HepG2 (cell line): ENCODE data around the gene NRSN2. TPM values are rescaled to one million over a fixed set of nuclear protein-coding genes. Genes with fewer than 3 reads are reported as not detected.

Source experiments
- EP300 ChIP-seq, 3 experiments: sonication (generic) in 1 of 3; formaldehyde crosslinking in 1 of 3; IDR thresholded peaks; 2 replicates each; pipeline versions ENCODE4 v1.5.1 to v1.6.1; 2011 to 2020; ENCODE audit warnings: low read depth in 2 of 3, low read length in 2 of 3, borderline replicate concordance in 1 of 3, improper control_type of control experiment in 1 of 3, mild to moderate bottlenecking in 1 of 3, missing genetic modification reagents in 1 of 3, moderate library complexity in 1 of 3
- HNRNPLL ChIP-seq: fragments of 200-400 bp; formaldehyde crosslinking; IDR thresholded peaks from 2 replicates; pipeline ENCODE4 v1.6.1; 2017; ENCODE audit warnings: mild to moderate bottlenecking, low read depth, low read length; ENCODE audit not compliant: poor library complexity, severe bottlenecking
- KDM4B ChIP-seq: sonication (generic); formaldehyde crosslinking; IDR thresholded peaks from 2 replicates; pipeline ENCODE4 v1.4.0; 2020; ENCODE audit warnings: missing genetic modification reagents
- MAFF ChIP-seq: IDR thresholded peaks from 2 replicates; pipeline ENCODE4 v1.6.1; 2011; ENCODE audit warnings: low read depth, low read length, improper control_type of control experiment
- NFIC ChIP-seq: IDR thresholded peaks from 2 replicates; pipeline ENCODE4 v1.6.1; 2012; ENCODE audit warnings: mild to moderate bottlenecking, low read length, inconsistent platforms
- PCBP2 ChIP-seq: fragments of 200-400 bp; formaldehyde crosslinking; optimal IDR thresholded peaks from 2 replicates; pipeline ENCODE3; 2018; ENCODE audit warnings: low read length, low read depth; ENCODE audit not compliant: poor library complexity, severe bottlenecking
- POLR2AphosphoS5 ChIP-seq: IDR thresholded peaks from 2 replicates; pipeline ENCODE4 v1.6.1; 2012; ENCODE audit warnings: low read depth, low read length
- RFX3 ChIP-seq: IDR thresholded peaks from 2 replicates; pipeline ENCODE4 v1.6.1; 2016; ENCODE audit warnings: missing biosample characterization, missing genetic modification reagents
- TBP ChIP-seq: sonication (generic); formaldehyde crosslinking; IDR thresholded peaks from 2 replicates; pipeline ENCODE4 v1.5.0; 2020; ENCODE audit warnings: missing genetic modification reagents
- ZNF24 ChIP-seq: fragments of 450-650 bp; IDR thresholded peaks from 2 replicates; pipeline ENCODE4 v1.6.1; 2017; ENCODE audit warnings: antibody characterized with exemption, mild to moderate bottlenecking
- ZNF30 ChIP-seq: sonication (generic); formaldehyde crosslinking; IDR thresholded peaks from 2 replicates; pipeline ENCODE4 v1.5.0; 2020; ENCODE audit warnings: mild to moderate bottlenecking, missing genetic modification reagents
- polyA plus RNA-seq, 8 experiments: library from polyadenylated mRNA; depleted of rRNA in 3 of 8; stranded (reverse) in 7 of 8; unstranded in 1 of 8; fragments of >200 nt; fragmentation: Illumina TruSeq in 4 of 8; extraction: Trizol in 4 of 8; gene quantifications; 2 replicates each; pipeline versions ENCODE4 v1.2.1 to v1.2.3, GENCODE V29; 2011 to 2016; ENCODE audit warnings: low read depth in 4 of 8, missing spikeins in 1 of 8, mixed read lengths in 1 of 8; ENCODE audit not compliant: insufficient read depth in 1 of 8
- total RNA-seq, 5 experiments: library from RNA; depleted of rRNA; stranded (reverse); fragments of >200 nt; fragmentation: Illumina TruSeq; extraction: Trizol; gene quantifications; 2 replicates each; pipeline ENCODE4 v1.2.3, GENCODE V29; 2016; ENCODE audit warnings: low read depth in 1 of 5
- TF ChIP-seq, protein P1 (sequence below): sonication (generic); formaldehyde crosslinking; IDR thresholded peaks from 2 replicates; pipeline ENCODE4 v1.5.0; 2020; ENCODE audit warnings: missing genetic modification reagents
- TF ChIP-seq, protein P2 (sequence below): sonication (generic); formaldehyde crosslinking; IDR thresholded peaks from 2 replicates; pipeline ENCODE4 v1.5.0; 2020; ENCODE audit warnings: missing genetic modification reagents
- TF ChIP-seq, protein P3 (sequence below): sonication (generic); formaldehyde crosslinking; IDR thresholded peaks from 2 replicates; pipeline ENCODE4 v1.8.0; 2023; ENCODE audit warnings: mild to moderate bottlenecking, missing genetic modification reagents
- TF ChIP-seq, protein P4 (sequence below): sonication (generic); formaldehyde crosslinking; IDR thresholded peaks from 2 replicates; pipeline ENCODE4 v1.4.0; 2020; ENCODE audit warnings: mild to moderate bottlenecking, missing genetic modification reagents
- TF ChIP-seq, protein P5 (sequence below): sonication (generic); formaldehyde crosslinking; IDR thresholded peaks from 2 replicates; pipeline ENCODE4 v1.4.0; 2020; ENCODE audit warnings: low read depth, missing genetic modification reagents

NRSN2 gene
- total and polyA plus RNA-seq, 2 of the 13 experiments (the other 11 are each of a cell fraction or from before 2014, with no cell fraction given), result 32.3 to 49.4 TPM

DNA sequence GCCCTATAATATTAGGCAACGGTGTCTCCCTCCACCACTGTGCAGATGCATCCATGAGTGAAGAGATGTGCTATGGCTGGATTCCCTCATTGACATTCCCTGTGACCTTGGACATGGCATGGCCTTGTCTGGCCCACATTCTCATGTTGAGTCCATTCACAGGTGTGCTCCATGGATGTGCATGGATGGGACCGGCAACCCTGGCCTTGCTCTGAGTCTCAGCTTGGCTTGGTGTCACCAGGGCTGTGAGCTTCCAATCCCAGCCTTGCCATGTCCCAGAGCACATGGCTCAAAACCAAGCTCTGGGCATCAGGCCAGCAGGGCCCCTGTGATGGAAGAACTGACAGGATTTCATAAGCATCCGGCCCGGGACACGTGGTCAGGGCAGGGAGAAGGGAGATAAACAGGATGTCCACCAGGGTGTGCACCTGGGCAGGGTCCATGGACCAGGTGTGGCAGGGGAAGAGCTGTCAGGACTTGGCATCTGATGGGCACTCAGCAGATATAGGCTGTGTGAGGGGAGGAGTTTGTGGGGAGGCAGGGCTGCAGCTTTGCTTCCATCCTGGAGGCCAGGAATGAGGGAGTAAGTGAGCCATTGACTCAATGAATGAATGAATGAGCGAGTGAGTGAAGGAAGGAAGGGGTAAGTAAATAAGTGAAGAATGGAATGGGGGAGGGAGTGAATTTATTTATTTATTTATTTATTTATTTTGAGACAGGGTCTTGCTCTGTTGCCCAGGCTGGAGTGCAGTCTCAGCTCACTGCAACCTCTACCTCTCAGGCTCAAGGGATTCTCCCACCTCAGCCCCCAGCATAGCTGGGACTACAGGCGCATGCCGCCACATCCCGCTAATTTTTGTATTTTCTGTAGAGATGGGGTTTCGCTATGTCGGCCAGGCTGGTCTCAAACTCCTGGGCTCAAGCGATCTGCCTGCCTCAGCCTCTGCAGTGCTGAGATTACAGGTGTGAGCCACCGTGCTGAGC, 15.7 kb downstream of the NRSN2 start (continued):
- TF ChIP-seq, protein P1, sequence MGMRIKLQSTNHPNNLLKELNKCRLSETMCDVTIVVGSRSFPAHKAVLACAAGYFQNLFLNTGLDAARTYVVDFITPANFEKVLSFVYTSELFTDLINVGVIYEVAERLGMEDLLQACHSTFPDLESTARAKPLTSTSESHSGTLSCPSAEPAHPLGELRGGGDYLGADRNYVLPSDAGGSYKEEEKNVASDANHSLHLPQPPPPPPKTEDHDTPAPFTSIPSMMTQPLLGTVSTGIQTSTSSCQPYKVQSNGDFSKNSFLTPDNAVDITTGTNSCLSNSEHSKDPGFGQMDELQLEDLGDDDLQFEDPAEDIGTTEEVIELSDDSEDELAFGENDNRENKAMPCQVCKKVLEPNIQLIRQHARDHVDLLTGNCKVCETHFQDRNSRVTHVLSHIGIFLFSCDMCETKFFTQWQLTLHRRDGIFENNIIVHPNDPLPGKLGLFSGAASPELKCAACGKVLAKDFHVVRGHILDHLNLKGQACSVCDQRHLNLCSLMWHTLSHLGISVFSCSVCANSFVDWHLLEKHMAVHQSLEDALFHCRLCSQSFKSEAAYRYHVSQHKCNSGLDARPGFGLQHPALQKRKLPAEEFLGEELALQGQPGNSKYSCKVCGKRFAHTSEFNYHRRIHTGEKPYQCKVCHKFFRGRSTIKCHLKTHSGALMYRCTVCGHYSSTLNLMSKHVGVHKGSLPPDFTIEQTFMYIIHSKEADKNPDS (CRISPR knock-in tag), result no peak
- TF ChIP-seq MAFF (peak; percentile 35; the same call in 1 of the 2 replicates), NFIC (peak; percentile 89), KDM4B (peak; percentile 99), HNRNPLL (no peak), TBP (CRISPR knock-in tag) (no peak), PCBP2 (no peak), ZNF24 (peak; percentile 89), RFX3 (CRISPR knock-in tag) (no peak), POLR2AphosphoS5 (0 out of 2 replicates have a peak, but pooled peaks have one; percentile 19), ZNF30 (peak; percentile 49; the same call in 1 of the 2 replicates), EP300 (IDR thresholded peaks at IDR 0.05; ENCODE audit: low read depth in 2 of 2, low read length in 2 of 2) (peak in 1 of 2 experiments; percentile 92; a peak in 3 of 4 replicates), EP300 (CRISPR knock-in tag; IDR thresholded peaks at IDR 0.05; ENCODE audit: borderline replicate concordance) (peak; percentile 99)
- TF ChIP-seq, protein P2, sequence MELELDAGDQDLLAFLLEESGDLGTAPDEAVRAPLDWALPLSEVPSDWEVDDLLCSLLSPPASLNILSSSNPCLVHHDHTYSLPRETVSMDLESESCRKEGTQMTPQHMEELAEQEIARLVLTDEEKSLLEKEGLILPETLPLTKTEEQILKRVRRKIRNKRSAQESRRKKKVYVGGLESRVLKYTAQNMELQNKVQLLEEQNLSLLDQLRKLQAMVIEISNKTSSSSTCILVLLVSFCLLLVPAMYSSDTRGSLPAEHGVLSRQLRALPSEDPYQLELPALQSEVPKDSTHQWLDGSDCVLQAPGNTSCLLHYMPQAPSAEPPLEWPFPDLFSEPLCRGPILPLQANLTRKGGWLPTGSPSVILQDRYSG (CRISPR knock-in tag), result no peak
- TF ChIP-seq, protein P3, sequence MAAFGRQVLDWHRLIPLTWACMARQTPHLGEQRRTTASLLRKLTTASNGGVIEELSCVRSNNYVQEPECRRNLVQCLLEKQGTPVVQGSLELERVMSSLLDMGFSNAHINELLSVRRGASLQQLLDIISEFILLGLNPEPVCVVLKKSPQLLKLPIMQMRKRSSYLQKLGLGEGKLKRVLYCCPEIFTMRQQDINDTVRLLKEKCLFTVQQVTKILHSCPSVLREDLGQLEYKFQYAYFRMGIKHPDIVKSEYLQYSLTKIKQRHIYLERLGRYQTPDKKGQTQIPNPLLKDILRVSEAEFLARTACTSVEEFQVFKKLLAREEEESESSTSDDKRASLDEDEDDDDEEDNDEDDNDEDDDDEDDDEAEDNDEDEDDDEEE (CRISPR knock-in tag), result peak; percentile 63; the same call in 1 of the 2 replicates
- TF ChIP-seq, protein P4, sequence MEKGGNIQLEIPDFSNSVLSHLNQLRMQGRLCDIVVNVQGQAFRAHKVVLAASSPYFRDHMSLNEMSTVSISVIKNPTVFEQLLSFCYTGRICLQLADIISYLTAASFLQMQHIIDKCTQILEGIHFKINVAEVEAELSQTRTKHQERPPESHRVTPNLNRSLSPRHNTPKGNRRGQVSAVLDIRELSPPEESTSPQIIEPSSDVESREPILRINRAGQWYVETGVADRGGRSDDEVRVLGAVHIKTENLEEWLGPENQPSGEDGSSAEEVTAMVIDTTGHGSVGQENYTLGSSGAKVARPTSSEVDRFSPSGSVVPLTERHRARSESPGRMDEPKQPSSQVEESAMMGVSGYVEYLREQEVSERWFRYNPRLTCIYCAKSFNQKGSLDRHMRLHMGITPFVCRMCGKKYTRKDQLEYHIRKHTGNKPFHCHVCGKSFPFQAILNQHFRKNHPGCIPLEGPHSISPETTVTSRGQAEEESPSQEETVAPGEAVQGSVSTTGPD (CRISPR knock-in tag), result peak; percentile 87; the same call in 1 of the 2 replicates
- TF ChIP-seq, protein P5, sequence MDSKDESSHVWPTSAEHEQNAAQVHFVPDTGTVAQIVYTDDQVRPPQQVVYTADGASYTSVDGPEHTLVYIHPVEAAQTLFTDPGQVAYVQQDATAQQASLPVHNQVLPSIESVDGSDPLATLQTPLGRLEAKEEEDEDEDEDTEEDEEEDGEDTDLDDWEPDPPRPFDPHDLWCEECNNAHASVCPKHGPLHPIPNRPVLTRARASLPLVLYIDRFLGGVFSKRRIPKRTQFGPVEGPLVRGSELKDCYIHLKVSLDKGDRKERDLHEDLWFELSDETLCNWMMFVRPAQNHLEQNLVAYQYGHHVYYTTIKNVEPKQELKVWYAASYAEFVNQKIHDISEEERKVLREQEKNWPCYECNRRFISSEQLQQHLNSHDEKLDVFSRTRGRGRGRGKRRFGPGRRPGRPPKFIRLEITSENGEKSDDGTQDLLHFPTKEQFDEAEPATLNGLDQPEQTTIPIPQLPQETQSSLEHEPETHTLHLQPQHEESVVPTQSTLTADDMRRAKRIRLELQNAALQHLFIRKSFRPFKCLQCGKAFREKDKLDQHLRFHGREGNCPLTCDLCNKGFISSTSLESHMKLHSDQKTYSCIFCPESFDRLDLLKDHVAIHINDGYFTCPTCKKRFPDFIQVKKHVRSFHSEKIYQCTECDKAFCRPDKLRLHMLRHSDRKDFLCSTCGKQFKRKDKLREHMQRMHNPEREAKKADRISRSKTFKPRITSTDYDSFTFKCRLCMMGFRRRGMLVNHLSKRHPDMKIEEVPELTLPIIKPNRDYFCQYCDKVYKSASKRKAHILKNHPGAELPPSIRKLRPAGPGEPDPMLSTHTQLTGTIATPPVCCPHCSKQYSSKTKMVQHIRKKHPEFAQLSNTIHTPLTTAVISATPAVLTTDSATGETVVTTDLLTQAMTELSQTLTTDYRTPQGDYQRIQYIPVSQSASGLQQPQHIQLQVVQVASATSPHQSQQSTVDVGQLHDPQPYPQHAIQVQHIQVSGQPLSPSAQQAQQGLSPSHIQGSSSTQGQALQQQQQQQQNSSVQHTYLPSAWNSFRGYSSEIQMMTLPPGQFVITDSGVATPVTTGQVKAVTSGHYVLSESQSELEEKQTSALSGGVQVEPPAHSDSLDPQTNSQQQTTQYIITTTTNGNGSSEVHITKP (CRISPR knock-in tag), result peak; percentile 91
